ENCODE measurements around the gene C10orf90. TPM values are rescaled to one million over a fixed set of nuclear protein-coding genes. Genes with fewer than 3 reads are reported as not detected.

The C10orf90 gene
- total RNA-seq, 1 experiment from 2014 or later, result 0.59 TPM

DNA sequence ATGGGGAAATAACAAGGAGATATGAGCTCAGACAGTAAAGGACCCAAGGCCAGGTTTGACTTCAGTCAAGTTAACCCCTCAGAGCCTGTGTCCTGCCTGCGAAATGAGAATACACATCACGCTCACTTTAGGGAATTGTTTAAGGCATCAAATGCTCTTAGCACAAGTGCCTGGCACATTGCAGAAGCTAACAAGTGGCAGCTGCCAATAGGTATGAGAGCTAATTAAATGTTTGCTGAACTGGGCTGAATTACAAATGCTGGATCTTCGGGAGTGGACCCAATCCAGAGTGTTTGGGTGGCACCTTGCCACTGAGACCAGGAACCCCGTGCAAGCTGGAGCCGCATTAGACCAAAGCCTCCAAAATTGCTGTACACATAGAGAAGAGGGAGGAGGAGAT is 136.8 kb downstream of the C10orf90 start:
- TF ChIP-seq, protein P1, sequence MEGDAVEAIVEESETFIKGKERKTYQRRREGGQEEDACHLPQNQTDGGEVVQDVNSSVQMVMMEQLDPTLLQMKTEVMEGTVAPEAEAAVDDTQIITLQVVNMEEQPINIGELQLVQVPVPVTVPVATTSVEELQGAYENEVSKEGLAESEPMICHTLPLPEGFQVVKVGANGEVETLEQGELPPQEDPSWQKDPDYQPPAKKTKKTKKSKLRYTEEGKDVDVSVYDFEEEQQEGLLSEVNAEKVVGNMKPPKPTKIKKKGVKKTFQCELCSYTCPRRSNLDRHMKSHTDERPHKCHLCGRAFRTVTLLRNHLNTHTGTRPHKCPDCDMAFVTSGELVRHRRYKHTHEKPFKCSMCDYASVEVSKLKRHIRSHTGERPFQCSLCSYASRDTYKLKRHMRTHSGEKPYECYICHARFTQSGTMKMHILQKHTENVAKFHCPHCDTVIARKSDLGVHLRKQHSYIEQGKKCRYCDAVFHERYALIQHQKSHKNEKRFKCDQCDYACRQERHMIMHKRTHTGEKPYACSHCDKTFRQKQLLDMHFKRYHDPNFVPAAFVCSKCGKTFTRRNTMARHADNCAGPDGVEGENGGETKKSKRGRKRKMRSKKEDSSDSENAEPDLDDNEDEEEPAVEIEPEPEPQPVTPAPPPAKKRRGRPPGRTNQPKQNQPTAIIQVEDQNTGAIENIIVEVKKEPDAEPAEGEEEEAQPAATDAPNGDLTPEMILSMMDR (conservative IDR thresholded peaks at IDR 0.05), result no peak
- TF ChIP-seq EZH2 (IDR thresholded peaks at IDR 0.05; ENCODE audit: low read depth), result no peak
- H3K4me3 ChIP-seq, result no peak overlapping the region
- ChIA-PET CTCF (no interaction called here), POLR2A (ENCODE audit: unreplicated experiment) (no interaction called here)
- no peaks in the 10 kb centered on the region for H3K4me1 ChIP-seq (replicated peaks; ENCODE audit: insufficient read depth)
- H3K79me2 ChIP-seq (ENCODE audit: low read depth), result no peaks in the 10 kb centered on the region
- no peak overlapping the region for H2AFZ ChIP-seq
- DNase-seq, result no peak
- no peaks in the 10 kb centered on the region for H3F3A ChIP-seq (ENCODE audit: insufficient read depth, low read depth)
- intact Hi-C loops (cut with micrococcal nuclease; ENCODE audit: unreplicated experiment), result no loop called here
- BruUV-seq (replicated peaks), result no TSS peak
- H3K27me3 ChIP-seq (ENCODE audit: insufficient read depth, low read depth), result no peaks in the 10 kb centered on the region
- no peaks in the 10 kb centered on the region for H4K20me1 ChIP-seq (ENCODE audit: insufficient read depth)
- no peaks in the 10 kb centered on the region for H3K9me2 ChIP-seq (ENCODE audit: insufficient read depth)
- no peaks in the 10 kb centered on the region for H3K36me3 ChIP-seq (ENCODE audit: low read depth)
- no peaks in the 10 kb centered on the region for H3K9me3 ChIP-seq (ENCODE audit: insufficient read depth, low read depth)
- H3K27ac ChIP-seq, result no peak overlapping the region
- no peak overlapping the region for H3K4me2 ChIP-seq

DNA sequence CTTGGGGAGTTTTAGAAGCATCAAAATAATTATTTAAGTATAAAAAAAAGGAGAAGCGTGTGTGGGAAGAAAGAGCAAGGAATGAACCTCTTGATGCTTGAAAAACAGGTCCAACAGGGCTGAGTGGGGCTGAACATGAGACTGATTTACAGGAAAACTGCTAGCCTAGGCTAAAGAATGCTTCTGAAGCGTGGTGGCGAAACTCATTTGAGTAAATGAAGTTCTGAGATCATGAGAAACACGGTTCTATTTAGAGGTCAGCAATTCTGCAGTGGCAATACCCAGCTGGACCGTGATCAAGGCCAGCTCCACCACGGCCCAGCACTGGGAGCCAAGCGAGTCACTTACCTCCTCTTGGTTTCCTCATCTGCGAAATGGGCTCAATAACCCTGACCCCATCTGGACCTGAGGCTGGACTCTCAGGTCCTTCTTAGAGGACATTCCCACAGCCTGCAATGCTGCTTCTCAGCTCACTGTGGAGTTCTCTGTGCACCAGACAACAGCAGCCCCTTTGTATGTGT is 142.1 kb downstream of the C10orf90 start:
- H4K20me1 ChIP-seq (ENCODE audit: insufficient read depth), result no peaks in the 10 kb centered on the region
- no peak overlapping the region for H2AFZ ChIP-seq
- POLR2A ChIA-PET (ENCODE audit: unreplicated experiment), result no interaction called here
- no peaks in the 10 kb centered on the region for H3K4me1 ChIP-seq (replicated peaks; ENCODE audit: insufficient read depth)
- BruUV-seq (replicated peaks), result no TSS peak
- H3K79me2 ChIP-seq (ENCODE audit: low read depth), result no peaks in the 10 kb centered on the region
- H3K27ac ChIP-seq, result no peak overlapping the region
- H3K36me3 ChIP-seq (ENCODE audit: low read depth), result no peaks in the 10 kb centered on the region
- H3K9me3 ChIP-seq (ENCODE audit: insufficient read depth, low read depth), result no peaks in the 10 kb centered on the region
- no peak overlapping the region for H3K4me3 ChIP-seq
- DNase-seq, result no peak
- TF ChIP-seq, protein P1 (conservative IDR thresholded peaks at IDR 0.05), result no peak
- TF ChIP-seq EZH2 (IDR thresholded peaks at IDR 0.05; ENCODE audit: low read depth), result no peak
- H3K27me3 ChIP-seq (ENCODE audit: insufficient read depth, low read depth), result no peaks in the 10 kb centered on the region
- intact Hi-C loops (cut with micrococcal nuclease; ENCODE audit: unreplicated experiment), result no loop called here
- no peak overlapping the region for H3K4me2 ChIP-seq
- CTCF ChIA-PET, result no interaction called here
- H3F3A ChIP-seq (ENCODE audit: insufficient read depth, low read depth), result no peaks in the 10 kb centered on the region
- H3K9me2 ChIP-seq (ENCODE audit: insufficient read depth), result no peaks in the 10 kb centered on the region

DNA sequence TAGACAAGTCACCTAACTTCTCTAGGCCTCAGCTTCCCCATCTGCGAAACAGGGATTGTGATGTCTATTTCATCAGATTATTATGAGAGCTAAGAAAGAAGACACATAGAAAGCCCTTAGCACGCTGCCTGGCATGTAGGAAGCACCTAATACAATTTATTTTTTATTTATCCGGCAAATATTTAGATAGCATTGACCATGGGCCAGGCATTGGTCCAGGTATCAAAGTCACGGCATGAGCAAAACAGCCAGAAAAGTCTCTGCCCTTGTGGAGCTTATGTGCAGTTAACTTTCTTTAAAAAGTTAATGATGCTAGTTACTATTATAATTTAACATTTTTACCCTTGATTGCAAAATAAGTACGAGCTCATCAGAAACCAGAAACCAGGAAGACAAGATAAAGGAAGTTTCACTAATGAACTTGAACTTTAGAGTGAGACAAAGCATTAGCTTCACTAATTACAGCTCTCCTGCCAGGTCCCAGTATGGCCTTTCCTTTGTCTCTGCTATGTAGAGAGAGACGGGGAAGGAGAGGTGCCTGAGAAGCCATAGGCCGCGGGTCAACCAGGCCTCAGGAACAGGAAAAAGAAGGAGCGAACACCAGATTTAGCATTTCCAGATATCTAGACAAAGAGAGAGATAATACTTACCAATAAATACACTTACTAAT is 142.7 kb downstream of the C10orf90 start:
- H3K79me2 ChIP-seq (ENCODE audit: low read depth), result no peaks in the 10 kb centered on the region
- H3K36me3 ChIP-seq (ENCODE audit: low read depth), result no peaks in the 10 kb centered on the region
- H3K9me3 ChIP-seq (ENCODE audit: insufficient read depth, low read depth), result no peaks in the 10 kb centered on the region
- H3F3A ChIP-seq (ENCODE audit: insufficient read depth, low read depth), result no peaks in the 10 kb centered on the region
- DNase-seq, result no peak
- no peaks in the 10 kb centered on the region for H4K20me1 ChIP-seq (ENCODE audit: insufficient read depth)
- no peaks in the 10 kb centered on the region for H3K27me3 ChIP-seq (ENCODE audit: insufficient read depth, low read depth)
- intact Hi-C loops (cut with micrococcal nuclease; ENCODE audit: unreplicated experiment), result no loop called here
- ChIA-PET POLR2A (ENCODE audit: unreplicated experiment) (no interaction called here), CTCF (no interaction called here)
- no peaks in the 10 kb centered on the region for H3K4me1 ChIP-seq (replicated peaks; ENCODE audit: insufficient read depth)
- no peak overlapping the region for H3K4me3 ChIP-seq
- no peak overlapping the region for H3K27ac ChIP-seq
- H3K9me2 ChIP-seq (ENCODE audit: insufficient read depth), result no peaks in the 10 kb centered on the region
- BruUV-seq (replicated peaks), result no TSS peak
- H2AFZ ChIP-seq, result no peak overlapping the region
- H3K4me2 ChIP-seq, result no peak overlapping the region
- TF ChIP-seq, protein P1 (conservative IDR thresholded peaks at IDR 0.05), result no peak
- no peak for TF ChIP-seq EZH2 (IDR thresholded peaks at IDR 0.05; ENCODE audit: low read depth)

All from PC-9 (cell line).